ENCODE results near the gene BCL2L11.

Gene BCL2L11

DNA sequence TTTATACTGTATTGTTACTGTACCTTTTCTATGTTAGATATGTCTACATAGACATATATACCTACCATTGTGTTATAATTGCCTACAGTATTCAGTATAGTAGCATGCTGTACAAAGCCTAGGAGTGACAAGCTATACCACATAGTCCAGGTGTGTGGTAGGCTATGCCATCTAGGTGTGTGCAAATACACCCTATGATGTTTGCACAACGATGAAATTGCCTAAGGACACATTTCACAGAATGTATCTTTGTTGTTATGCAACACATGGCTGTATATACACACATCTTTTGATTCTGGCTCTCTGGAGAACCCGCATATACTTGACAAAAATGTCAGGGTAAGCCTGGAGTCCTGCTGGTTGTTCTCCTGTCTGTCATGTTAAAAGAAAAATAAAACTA is 85.1 kb downstream of the BCL2L11 start:
- no peak for FAIRE-seq
- no peak for DNase-seq (ENCODE audit: insufficient read length, low spot score)
- TF ChIP-seq TAF1 (IDR thresholded peaks at IDR 0.05; ENCODE audit: low read depth, low read length) (no peak), POLR2A (IDR thresholded peaks at IDR 0.05; ENCODE audit: low read depth, low read length) (no peak), PAX5 (IDR thresholded peaks at IDR 0.05; ENCODE audit: insufficient read depth, low read length, severe bottlenecking) (no peak), POU2F2 (IDR thresholded peaks at IDR 0.05; ENCODE audit: low read depth, low read length) (no peak), SPI1 (IDR thresholded peaks at IDR 0.05; ENCODE audit: low read depth, low read length) (no peak), POLR2AphosphoS5 (IDR thresholded peaks at IDR 0.05; ENCODE audit: low read depth, low read length) (no peak)

DNA sequence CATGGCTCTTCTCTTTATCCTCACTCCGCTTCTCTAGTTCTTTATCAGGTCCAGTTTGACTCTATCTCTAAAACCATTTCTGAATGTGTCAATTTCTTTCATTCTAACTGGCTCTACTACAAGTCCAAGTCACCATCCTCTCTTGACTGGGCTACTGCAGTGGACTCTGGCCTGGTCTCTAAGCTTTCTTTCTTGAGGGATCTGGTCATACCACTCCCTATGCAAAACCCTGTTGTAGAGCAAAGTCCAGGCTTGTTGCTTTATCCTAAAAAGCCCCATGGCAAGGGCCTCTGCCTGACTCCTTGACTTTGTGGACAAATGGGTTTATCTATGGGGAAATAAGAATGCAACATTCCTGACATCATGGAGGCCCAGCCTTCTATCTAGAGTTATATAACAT is 87.1 kb downstream of the BCL2L11 start:
- FAIRE-seq, result no peak
- no peak for DNase-seq (ENCODE audit: insufficient read length, low spot score)
- TF ChIP-seq TAF1 (IDR thresholded peaks at IDR 0.05; ENCODE audit: low read depth, low read length) (no peak), POLR2AphosphoS5 (IDR thresholded peaks at IDR 0.05; ENCODE audit: low read depth, low read length) (no peak), POLR2A (IDR thresholded peaks at IDR 0.05; ENCODE audit: low read depth, low read length) (no peak), POU2F2 (IDR thresholded peaks at IDR 0.05; ENCODE audit: low read depth, low read length) (no peak), PAX5 (IDR thresholded peaks at IDR 0.05; ENCODE audit: insufficient read depth, low read length, severe bottlenecking) (no peak), SPI1 (IDR thresholded peaks at IDR 0.05; ENCODE audit: low read depth, low read length) (no peak)

DNA sequence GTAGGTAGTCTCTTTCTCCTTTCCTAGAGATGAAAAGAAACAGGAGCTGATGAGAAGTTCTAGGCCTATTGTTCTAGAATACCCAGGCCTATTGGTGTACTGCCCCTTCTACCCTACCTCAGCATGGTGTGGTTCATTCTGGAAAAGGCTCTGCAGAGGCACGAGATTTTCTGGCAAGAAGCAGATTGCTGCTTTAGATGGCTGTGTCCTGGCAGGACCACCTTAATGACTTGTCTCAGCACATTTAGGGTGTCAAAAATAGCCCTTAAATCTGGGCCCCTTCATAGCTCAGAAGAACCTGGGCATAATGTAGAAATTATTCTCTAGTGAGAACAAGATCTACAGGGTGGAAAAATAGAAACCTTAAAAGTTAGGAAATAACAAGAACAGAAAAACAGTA is 87.9 kb downstream of the BCL2L11 start:
- DNase-seq (ENCODE audit: insufficient read length, low spot score), result no peak
- FAIRE-seq, result no peak
- no peak for TF ChIP-seq PAX5 (IDR thresholded peaks at IDR 0.05; ENCODE audit: insufficient read depth, low read length, severe bottlenecking)
- no peak for TF ChIP-seq TAF1 (IDR thresholded peaks at IDR 0.05; ENCODE audit: low read depth, low read length)
- TF ChIP-seq SPI1 (IDR thresholded peaks at IDR 0.05; ENCODE audit: low read depth, low read length), result no peak
- no peak for TF ChIP-seq POLR2A (IDR thresholded peaks at IDR 0.05; ENCODE audit: low read depth, low read length)
- no peak for TF ChIP-seq POLR2AphosphoS5 (IDR thresholded peaks at IDR 0.05; ENCODE audit: low read depth, low read length)
- no peak for TF ChIP-seq POU2F2 (IDR thresholded peaks at IDR 0.05; ENCODE audit: low read depth, low read length)

DNA sequence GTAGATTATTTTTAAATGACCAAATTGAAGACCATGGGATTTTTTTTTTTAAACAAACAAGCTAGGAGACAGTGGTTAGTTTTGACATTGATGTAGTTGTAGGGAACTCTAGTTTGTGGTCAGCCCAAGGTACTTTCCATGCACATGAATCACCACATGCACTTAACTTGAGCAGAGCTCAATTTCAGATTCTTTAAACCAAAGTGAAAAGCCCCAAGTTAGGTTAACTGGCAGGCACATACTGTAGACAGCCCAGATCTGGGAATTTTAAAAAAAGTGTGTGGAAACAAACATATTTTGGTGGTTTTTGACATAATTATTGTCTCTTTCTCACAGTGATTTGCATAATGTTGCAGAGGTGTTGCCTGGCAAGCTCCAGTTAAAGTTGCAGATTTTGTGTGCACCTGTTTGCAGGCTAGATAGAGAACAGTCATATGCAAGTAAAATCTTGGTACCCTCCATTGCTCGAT is 88.4 kb downstream of the BCL2L11 start:
- peak; percentile 32; the same call in 1 of the 2 replicates for TF ChIP-seq SPI1 (IDR thresholded peaks at IDR 0.05; ENCODE audit: low read depth, low read length)
- 0 out of 2 replicates have a peak, but pooled peaks have one; percentile 36 for TF ChIP-seq POU2F2 (IDR thresholded peaks at IDR 0.05; ENCODE audit: low read depth, low read length)
- TF ChIP-seq TAF1 (IDR thresholded peaks at IDR 0.05; ENCODE audit: low read depth, low read length), result no peak
- peak; percentile 80 for FAIRE-seq
- DNase-seq (ENCODE audit: insufficient read length, low spot score), result no peak

DNA sequence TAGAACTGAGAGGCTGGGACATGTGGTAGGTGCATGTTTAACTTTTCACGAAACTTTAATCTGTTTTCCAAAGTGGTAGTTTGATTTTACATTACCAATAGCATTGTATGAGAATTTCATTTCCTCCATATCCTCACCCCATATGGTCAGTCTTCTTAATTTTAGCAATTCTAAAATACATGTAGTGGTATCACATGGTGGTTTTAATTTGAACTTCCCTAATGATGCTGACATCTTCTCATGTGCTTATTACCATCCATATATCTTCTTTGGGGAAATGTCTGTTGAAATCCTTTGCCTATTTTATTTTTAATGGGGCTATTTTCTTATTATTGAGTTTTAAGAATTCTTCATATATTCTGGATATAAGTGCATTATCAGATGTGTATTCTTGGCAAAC is 89.3 kb downstream of the BCL2L11 start:
- TF ChIP-seq POLR2AphosphoS5 (IDR thresholded peaks at IDR 0.05; ENCODE audit: low read depth, low read length) (no peak), SPI1 (IDR thresholded peaks at IDR 0.05; ENCODE audit: low read depth, low read length) (no peak), POU2F2 (IDR thresholded peaks at IDR 0.05; ENCODE audit: low read depth, low read length) (no peak), POLR2A (IDR thresholded peaks at IDR 0.05; ENCODE audit: low read depth, low read length) (no peak), TAF1 (IDR thresholded peaks at IDR 0.05; ENCODE audit: low read depth, low read length) (no peak), PAX5 (IDR thresholded peaks at IDR 0.05; ENCODE audit: insufficient read depth, low read length, severe bottlenecking) (no peak)

DNA sequence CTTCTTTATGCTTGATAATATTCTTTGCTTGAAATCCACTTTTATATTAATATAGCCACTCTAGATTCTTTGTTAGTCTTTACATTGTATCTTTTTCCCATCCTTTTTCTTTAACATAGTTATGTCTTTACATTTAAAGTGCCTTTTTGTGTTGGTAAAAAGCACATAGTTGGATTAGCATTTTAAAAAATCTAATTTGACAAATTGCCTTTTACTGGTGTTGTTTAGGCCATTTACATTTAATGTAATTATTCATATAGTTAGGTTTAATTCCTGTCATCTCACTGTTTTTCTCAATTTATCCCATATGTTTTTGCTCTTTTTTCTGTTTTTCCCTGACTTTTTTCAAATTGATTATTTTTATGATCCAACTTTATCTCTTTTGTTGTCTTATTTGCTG is 93.2 kb downstream of the BCL2L11 start:
- FAIRE-seq (no peak), DNase-seq (ENCODE audit: insufficient read length, low spot score) (no peak)
- no peak for TF ChIP-seq PAX5 (IDR thresholded peaks at IDR 0.05; ENCODE audit: insufficient read depth, low read length, severe bottlenecking)
- no peak for TF ChIP-seq POLR2A (IDR thresholded peaks at IDR 0.05; ENCODE audit: low read depth, low read length)
- no peak for TF ChIP-seq SPI1 (IDR thresholded peaks at IDR 0.05; ENCODE audit: low read depth, low read length)
- no peak for TF ChIP-seq POLR2AphosphoS5 (IDR thresholded peaks at IDR 0.05; ENCODE audit: low read depth, low read length)
- no peak for TF ChIP-seq TAF1 (IDR thresholded peaks at IDR 0.05; ENCODE audit: low read depth, low read length)
- no peak for TF ChIP-seq POU2F2 (IDR thresholded peaks at IDR 0.05; ENCODE audit: low read depth, low read length)

More for the DNA sequence above, 89.3 kb downstream of the BCL2L11 start:
- FAIRE-seq (peak; percentile 9), DNase-seq (ENCODE audit: insufficient read length, low spot score) (no peak)

DNA sequence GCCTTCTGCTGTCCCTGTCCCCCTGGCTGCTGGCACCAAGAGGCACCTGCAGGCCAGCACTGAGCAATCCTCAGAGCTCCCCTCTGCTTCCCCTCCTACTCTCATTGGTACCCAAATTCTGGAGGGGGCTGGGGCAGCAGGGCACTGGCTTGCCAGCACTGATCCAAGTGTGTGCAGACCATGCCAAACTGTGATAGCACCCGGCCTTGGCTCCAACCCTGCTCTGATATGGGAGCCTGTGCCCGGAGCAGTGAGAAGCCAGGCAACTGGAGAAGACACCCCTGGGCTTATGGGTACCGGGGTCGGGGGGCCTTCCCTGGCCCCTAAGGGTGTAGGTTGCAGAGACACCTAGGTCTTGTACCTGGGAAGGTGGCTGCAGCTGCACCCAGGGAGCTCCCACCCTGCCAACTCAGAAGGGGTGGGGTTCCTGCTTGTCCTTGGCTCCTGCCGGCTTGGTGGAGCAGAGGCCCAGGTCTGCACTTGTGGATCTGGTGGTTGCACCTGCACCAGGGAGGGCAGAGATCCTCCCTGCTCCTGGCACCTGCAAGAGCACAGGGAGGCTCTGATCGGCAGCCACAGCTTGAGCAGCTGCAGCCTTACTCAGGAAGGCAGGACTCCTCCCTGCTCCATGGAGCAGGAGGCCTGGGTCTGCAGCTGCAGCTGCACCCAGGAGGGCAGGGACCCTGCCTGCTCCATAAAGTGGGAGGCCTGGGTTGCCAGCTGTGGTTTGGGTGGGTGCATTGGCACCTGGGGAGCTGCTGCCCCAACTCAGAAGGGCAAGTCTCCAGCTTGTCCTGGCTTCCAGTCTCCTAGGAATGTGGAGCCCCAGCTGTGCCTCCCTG is 96.3 kb downstream of the BCL2L11 start:
- DNase-seq (ENCODE audit: insufficient read length, low spot score) (no peak), FAIRE-seq (no peak)
- TF ChIP-seq POU2F2 (IDR thresholded peaks at IDR 0.05; ENCODE audit: low read depth, low read length) (no peak), TAF1 (IDR thresholded peaks at IDR 0.05; ENCODE audit: low read depth, low read length) (no peak), POLR2AphosphoS5 (IDR thresholded peaks at IDR 0.05; ENCODE audit: low read depth, low read length) (no peak), PAX5 (IDR thresholded peaks at IDR 0.05; ENCODE audit: insufficient read depth, low read length, severe bottlenecking) (no peak), SPI1 (IDR thresholded peaks at IDR 0.05; ENCODE audit: low read depth, low read length) (no peak)

Measured in GM12891 (cell line).